MM.1S (cell line): ENCODE data around the gene OR2B6.

Source experiments
- DNase-seq: peaks from one replicate; pipeline ENCODE4 v3.0.0-alpha.2; 2015
- H2AFZ ChIP-seq: fragments of 300-600 bp; sonication (generic); 2 replicates; pipeline ENCODE4 v1.6.0; 2016; ENCODE audit warnings: antibody characterized with exemption, low read length
- H3F3A ChIP-seq: fragments of 300-600 bp; sonication (generic); 2 replicates; pipeline ENCODE4 v1.6.1; 2016; ENCODE audit warnings: mild to moderate bottlenecking, antibody characterized with exemption, low read length, moderate library complexity, mixed read lengths; ENCODE audit not compliant: insufficient read depth
- H3K27ac ChIP-seq: fragments of 300-600 bp; sonication (generic); 2 replicates; pipeline ENCODE4 v1.5.1; 2016; ENCODE audit warnings: mild to moderate bottlenecking, low read length
- H3K27me3 ChIP-seq: fragments of 300-600 bp; sonication (generic); replicated peaks from 2 replicates; pipeline ENCODE4 v1.6.0; 2016; ENCODE audit warnings: low read length; ENCODE audit not compliant: insufficient read depth
- H3K36me3 ChIP-seq: fragments of 300-600 bp; sonication (generic); replicated peaks from 2 replicates; pipeline ENCODE4 v1.6.1; 2016; ENCODE audit warnings: mild to moderate bottlenecking, low read length, mixed read lengths; ENCODE audit not compliant: insufficient read depth
- H3K4me1 ChIP-seq: fragments of 300-600 bp; sonication (generic); 2 replicates; pipeline ENCODE4 v1.6.1; 2016; ENCODE audit warnings: low read length, mixed read lengths
- H3K4me2 ChIP-seq: fragments of 300-600 bp; sonication (generic); 2 replicates; pipeline ENCODE4 v1.6.0; 2016; ENCODE audit warnings: low read depth, low read length
- H3K4me3 ChIP-seq: fragments of 300-600 bp; sonication (generic); 2 replicates; pipeline ENCODE4 v1.5.1; 2016; ENCODE audit warnings: low read length, mixed read lengths
- H3K79me2 ChIP-seq: fragments of 300-600 bp; sonication (generic); 2 replicates; pipeline ENCODE4 v1.6.1; 2016; ENCODE audit warnings: mixed run types, low read length, mixed read lengths
- H3K9ac ChIP-seq: fragments of 300-600 bp; sonication (generic); 2 replicates; pipeline ENCODE4 v1.6.1; 2016; ENCODE audit warnings: low read length, mixed read lengths
- H3K9me2 ChIP-seq: fragments of 300-600 bp; sonication (generic); replicated peaks from 2 replicates; pipeline ENCODE4 v1.6.1; 2016; ENCODE audit warnings: mild to moderate bottlenecking, low read length, mixed read lengths; ENCODE audit not compliant: insufficient read depth
- H3K9me3 ChIP-seq: fragments of 300-600 bp; sonication (generic); replicated peaks from 2 replicates; pipeline ENCODE4 v1.6.1; 2016; ENCODE audit warnings: mild to moderate bottlenecking, low read length, mixed read lengths; ENCODE audit not compliant: insufficient read depth
- H4K20me1 ChIP-seq: fragments of 300-600 bp; sonication (generic); 2 replicates; pipeline ENCODE4 v1.6.1; 2016; ENCODE audit warnings: mild to moderate bottlenecking, low read length, moderate library complexity, mixed read lengths; ENCODE audit not compliant: insufficient read depth
- CTCF ChIP-seq: fragments of 300-600 bp; sonication (generic); IDR thresholded peaks from 2 replicates; pipeline ENCODE4 v1.5.1; 2016; ENCODE audit warnings: antibody characterized with exemption, low read length, mixed read lengths
- EZH2 ChIP-seq: fragments of 300-600 bp; sonication (generic); optimal IDR thresholded peaks from 2 replicates; pipeline ENCODE3; 2017; ENCODE audit warnings: low read depth, mild to moderate bottlenecking, antibody characterized with exemption, low read length, mixed read lengths
- EZH2phosphoT487 ChIP-seq: fragments of 300-600 bp; sonication (generic); IDR thresholded peaks from 2 replicates; pipeline ENCODE4 v1.6.1; 2018; ENCODE audit warnings: antibody characterized with exemption, low read length

Gene OR2B6

GRCh38 chr6:27966816-27967426 is 9.9 kb downstream of the OR2B6 start:
- no peak overlapping the region for H3K27ac ChIP-seq
- no peaks in the 10 kb centered on the region for H3K9me2 ChIP-seq

DNA sequence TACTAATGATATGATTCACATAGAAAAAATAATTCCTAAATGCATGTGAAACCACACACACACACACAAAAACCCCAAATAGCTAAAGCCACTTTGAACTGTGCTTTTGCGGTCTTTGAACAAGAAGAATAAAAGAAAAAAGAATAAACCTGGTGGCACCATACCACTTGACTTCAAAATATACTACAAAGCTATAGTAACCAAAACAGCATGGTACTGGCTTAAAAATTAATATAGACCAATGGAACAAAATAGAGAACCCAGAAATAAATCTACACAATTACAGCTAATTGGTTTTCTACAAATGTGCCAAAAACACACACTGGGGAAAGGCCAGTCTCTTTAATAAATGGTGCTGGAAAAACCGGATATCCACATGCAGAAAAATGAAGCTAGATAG is 13.4 kb downstream of the OR2B6 start:
- no peak for DNase-seq
- Histone ChIP-seq H3F3A (no peaks in the 10 kb centered on the region), H3K27ac (no peak overlapping the region), H2AFZ (no peak overlapping the region), H3K9me2 (no peaks in the 10 kb centered on the region), H3K9me3 (no peaks in the 10 kb centered on the region), H3K79me2 (no peaks in the 10 kb centered on the region), H3K9ac (no peak overlapping the region), H3K4me2 (no peak overlapping the region), H4K20me1 (no peaks in the 10 kb centered on the region), H3K4me1 (no peaks in the 10 kb centered on the region), H3K27me3 (no peaks in the 10 kb centered on the region), H3K36me3 (no peaks in the 10 kb centered on the region), H3K4me3 (no peak overlapping the region)
- no peak for TF ChIP-seq CTCF
- no peak for TF ChIP-seq EZH2phosphoT487
- TF ChIP-seq EZH2: no peak

More at GRCh38 chr6:27966816-27967426, 9.9 kb downstream of the OR2B6 start:
- H3K36me3 ChIP-seq: no peaks in the 10 kb centered on the region
- no peak overlapping the region for H3K4me2 ChIP-seq
- H3K79me2 ChIP-seq: no peaks in the 10 kb centered on the region
- no peaks in the 10 kb centered on the region for H3K4me1 ChIP-seq
- H3K4me3 ChIP-seq: no peak overlapping the region
- H3K9ac ChIP-seq: no peak overlapping the region
- H3F3A ChIP-seq: no peaks in the 10 kb centered on the region
- no peak overlapping the region for H2AFZ ChIP-seq
- no peak for DNase-seq
- no peaks in the 10 kb centered on the region for H3K27me3 ChIP-seq
- no peak for TF ChIP-seq EZH2phosphoT487
- no peaks in the 10 kb centered on the region for H3K9me3 ChIP-seq
- H4K20me1 ChIP-seq: no peaks in the 10 kb centered on the region

DNA sequence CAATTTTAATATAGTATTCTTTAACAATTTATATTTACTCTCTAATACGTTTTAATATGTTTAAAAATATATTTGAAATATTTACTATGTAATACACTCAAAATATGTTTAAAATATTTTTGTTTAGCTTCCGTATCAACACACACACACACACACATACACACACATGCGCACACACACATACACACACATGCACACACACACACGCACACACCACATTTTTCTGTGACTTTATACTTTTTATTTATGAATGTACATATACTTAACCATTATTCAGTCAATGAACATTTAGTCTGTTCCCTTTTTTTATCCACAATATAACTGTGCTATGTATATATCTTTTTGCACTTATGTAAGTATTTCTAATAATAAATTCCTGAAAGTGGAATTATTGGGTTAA is 15.7 kb downstream of the OR2B6 start:
- no peaks in the 10 kb centered on the region for H3K9me2 ChIP-seq
- no peak overlapping the region for H3K4me2 ChIP-seq
- no peaks in the 10 kb centered on the region for H3K36me3 ChIP-seq
- no peak for DNase-seq
- H4K20me1 ChIP-seq: no peaks in the 10 kb centered on the region
- no peak overlapping the region for H3K4me3 ChIP-seq
- H3K9ac ChIP-seq: no peak overlapping the region
- H3K27me3 ChIP-seq: no peaks in the 10 kb centered on the region
- H2AFZ ChIP-seq: no peak overlapping the region
- no peak for TF ChIP-seq CTCF
- TF ChIP-seq EZH2: no peak
- no peak for TF ChIP-seq EZH2phosphoT487
- H3K79me2 ChIP-seq: no peaks in the 10 kb centered on the region
- H3K27ac ChIP-seq: no peak overlapping the region
- H3K4me1 ChIP-seq: no peaks in the 10 kb centered on the region
- no peaks in the 10 kb centered on the region for H3F3A ChIP-seq
- H3K9me3 ChIP-seq: no peaks in the 10 kb centered on the region

DNA sequence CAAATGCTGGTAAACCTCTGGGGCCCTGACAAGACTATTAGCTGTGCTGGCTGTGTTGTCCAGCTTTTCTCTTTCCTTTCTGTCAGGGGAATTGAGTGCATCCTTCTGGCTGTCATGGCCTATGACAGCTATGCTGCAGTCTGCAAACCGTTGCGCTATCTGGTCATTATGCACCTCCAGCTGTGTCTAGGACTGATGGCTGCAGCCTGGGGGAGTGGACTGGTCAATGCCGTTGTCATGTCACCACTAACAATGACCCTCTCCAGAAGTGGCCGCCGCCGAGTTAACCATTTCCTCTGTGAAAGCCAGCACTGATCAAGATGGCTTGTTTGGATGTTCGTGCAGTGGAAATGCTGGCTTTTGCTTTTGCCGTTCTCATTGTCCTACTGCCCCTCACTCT is 20.3 kb downstream of the OR2B6 start:
- Histone ChIP-seq H3K27ac (no peak overlapping the region), H2AFZ (no peak overlapping the region), H3K79me2 (no peaks in the 10 kb centered on the region), H3K4me2 (no peak overlapping the region), H3K27me3 (no peaks in the 10 kb centered on the region), H3K36me3 (no peaks in the 10 kb centered on the region), H3K9ac (no peak overlapping the region), H4K20me1 (no peaks in the 10 kb centered on the region), H3K4me1 (no peaks in the 10 kb centered on the region), H3K9me2 (no peaks in the 10 kb centered on the region), H3K4me3 (no peak overlapping the region), H3F3A (no peaks in the 10 kb centered on the region), H3K9me3 (no peaks in the 10 kb centered on the region)
- DNase-seq: no peak
- TF ChIP-seq EZH2phosphoT487 (no peak), EZH2 (no peak), CTCF (no peak)
